BLaER1 (cell line): ENCODE data around the gene KLC4.

Source experiments
- H3K27ac ChIP-seq: shearing (Covaris generic); formaldehyde crosslinking; 2 replicates; pipeline ENCODE4 v1.8.1; 2022
- H3K27me3 ChIP-seq: shearing (Covaris generic); formaldehyde crosslinking; 2 replicates; pipeline ENCODE4 v1.8.1; 2022
- H3K36me3 ChIP-seq: shearing (Covaris generic); formaldehyde crosslinking; 2 replicates; pipeline ENCODE4 v1.8.1; 2022
- H3K4me1 ChIP-seq: shearing (Covaris generic); formaldehyde crosslinking; 2 replicates; pipeline ENCODE4 v1.8.1; 2022
- H3K4me2 ChIP-seq: shearing (Covaris generic); formaldehyde crosslinking; 2 replicates; pipeline ENCODE4 v1.8.1; 2022
- H3K4me3 ChIP-seq: shearing (Covaris generic); formaldehyde crosslinking; 2 replicates; pipeline ENCODE4 v1.8.1; 2022
- H3K9ac ChIP-seq: shearing (Covaris generic); formaldehyde crosslinking; 2 replicates; pipeline ENCODE4 v1.8.1; 2022
- H3K9me3 ChIP-seq: shearing (Covaris generic); formaldehyde crosslinking; 2 replicates; pipeline ENCODE4 v1.8.1; 2022
- H4K20me1 ChIP-seq: shearing (Covaris generic); formaldehyde crosslinking; 2 replicates; pipeline ENCODE4 v1.8.1; 2022
- Cebpa-rat ChIP-seq: shearing (Covaris generic); IDR thresholded peaks from 2 replicates; pipeline ENCODE4 v1.8.1; 2022

KLC4 gene

DNA sequence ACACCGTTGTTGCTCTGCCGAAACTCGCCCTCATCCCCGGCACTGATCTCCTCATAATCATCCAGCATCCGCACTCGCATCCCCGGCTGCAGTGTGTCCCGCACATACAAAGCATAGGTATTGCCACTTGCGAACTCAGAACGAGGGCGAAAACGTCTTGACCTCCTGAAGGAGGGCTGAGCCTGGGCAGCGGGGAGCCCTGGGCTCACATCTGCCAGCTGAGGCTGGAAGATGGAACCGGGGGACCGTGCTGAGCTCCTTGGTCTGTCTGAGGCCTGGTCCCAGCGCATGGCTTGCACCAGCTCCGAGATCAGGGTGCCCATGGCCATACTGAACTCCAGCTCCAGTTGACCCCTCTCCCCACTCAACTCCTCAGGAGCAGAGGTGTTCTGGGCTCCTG lies 8.4 kb upstream of the KLC4 start:
- Histone ChIP-seq H3K27me3 (no peaks in the 10 kb centered on the region), H3K4me3 (no peak overlapping the region), H3K36me3 (peaks cover 63% of the 10 kb centered on the region), H3K4me2 (no peak overlapping the region), H3K9ac (no peak overlapping the region), H3K27ac (no peak overlapping the region), H3K4me1 (peaks cover 24% of the 10 kb centered on the region), H4K20me1 (no peaks in the 10 kb centered on the region), H3K9me3 (no peaks in the 10 kb centered on the region)
- no peak for TF ChIP-seq Cebpa-rat

DNA sequence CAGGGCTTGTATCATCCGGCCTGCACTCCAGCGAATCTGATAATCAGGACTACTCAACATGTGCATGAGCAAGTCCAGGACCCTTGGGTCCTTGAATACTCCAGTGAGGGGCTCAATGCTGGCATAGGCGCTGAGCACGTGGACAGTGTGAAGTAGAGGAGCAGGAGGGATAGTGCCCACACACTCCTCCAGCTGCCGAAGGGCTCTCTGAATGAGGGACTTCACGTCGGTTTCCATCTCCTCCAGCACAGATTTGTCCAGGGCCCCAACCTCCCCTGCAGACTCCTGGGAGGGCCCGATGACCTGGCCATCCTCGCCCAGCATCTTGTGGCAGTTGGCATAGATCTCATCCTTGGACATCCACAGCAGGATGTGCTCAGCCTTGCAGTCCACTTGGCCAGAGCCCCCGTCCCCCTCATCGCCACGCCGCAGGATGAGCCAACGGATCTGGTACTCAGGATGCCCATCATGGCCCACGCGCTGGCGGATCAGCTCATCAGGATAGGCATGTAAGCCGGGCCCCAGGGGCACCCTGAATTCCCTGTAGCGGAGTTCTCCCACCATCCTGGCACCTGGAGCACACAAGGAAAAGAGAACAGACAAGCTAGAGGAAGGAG lies 7.1 kb upstream of the KLC4 start:
- no peaks in the 10 kb centered on the region for H3K27me3 ChIP-seq
- peaks cover 63% of the 10 kb centered on the region for H3K36me3 ChIP-seq
- H3K27ac ChIP-seq: 0 out of 2 replicates have a peak overlapping the region, but pooled peaks have one; percentile 90
- peak overlapping the region; percentile 91 for H3K4me2 ChIP-seq
- no peak for TF ChIP-seq Cebpa-rat
- H3K4me3 ChIP-seq: no peak overlapping the region
- no peaks in the 10 kb centered on the region for H3K9me3 ChIP-seq
- peak overlapping the region; percentile 88 for H3K9ac ChIP-seq
- peaks cover 24% of the 10 kb centered on the region for H3K4me1 ChIP-seq
- H4K20me1 ChIP-seq: no peaks in the 10 kb centered on the region

DNA sequence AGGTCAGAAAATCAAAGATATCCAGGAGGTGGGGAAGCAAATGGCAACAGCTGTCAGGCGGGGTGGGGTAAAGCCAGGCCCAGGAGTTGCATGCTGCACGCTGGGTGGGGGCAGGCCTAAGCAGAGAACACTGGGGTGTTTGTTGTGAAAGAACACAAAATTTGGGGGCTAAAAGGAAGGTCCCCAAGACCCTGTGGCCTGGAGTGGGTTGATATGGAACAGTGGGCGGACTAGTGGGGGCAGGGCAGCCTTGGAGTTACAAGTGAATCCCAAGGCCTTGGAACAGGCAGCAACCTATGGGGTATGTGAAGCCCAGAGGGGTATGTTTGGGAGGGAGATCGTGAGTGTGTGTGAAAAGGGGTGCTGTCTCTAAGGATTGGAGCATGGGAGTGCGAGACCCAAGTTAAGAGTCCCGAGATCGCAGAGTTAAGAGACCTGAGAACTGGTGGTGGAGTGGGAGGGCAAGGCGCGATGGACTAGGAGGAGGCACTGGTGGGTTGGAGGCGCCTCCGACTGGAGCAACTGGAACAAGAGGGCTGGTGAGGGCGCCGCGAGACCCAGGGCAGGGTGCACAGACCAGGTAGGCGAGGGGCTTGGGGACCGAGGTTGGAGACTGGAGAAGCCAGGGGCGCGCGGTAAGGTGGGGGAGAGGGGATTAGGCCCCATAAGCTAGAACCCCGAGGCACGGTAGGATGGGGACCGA lies 6.4 kb upstream of the KLC4 start:
- H3K9ac ChIP-seq: peak overlapping the region; percentile 88
- no peaks in the 10 kb centered on the region for H3K9me3 ChIP-seq
- H3K27ac ChIP-seq: peak overlapping the region; percentile 90
- TF ChIP-seq Cebpa-rat: no peak
- no peaks in the 10 kb centered on the region for H4K20me1 ChIP-seq
- H3K4me1 ChIP-seq: peaks cover 30% of the 10 kb centered on the region
- peak overlapping the region; percentile 80 for H3K4me3 ChIP-seq
- H3K4me2 ChIP-seq: peak overlapping the region; percentile 91
- H3K36me3 ChIP-seq: peaks cover 63% of the 10 kb centered on the region
- no peaks in the 10 kb centered on the region for H3K27me3 ChIP-seq

DNA sequence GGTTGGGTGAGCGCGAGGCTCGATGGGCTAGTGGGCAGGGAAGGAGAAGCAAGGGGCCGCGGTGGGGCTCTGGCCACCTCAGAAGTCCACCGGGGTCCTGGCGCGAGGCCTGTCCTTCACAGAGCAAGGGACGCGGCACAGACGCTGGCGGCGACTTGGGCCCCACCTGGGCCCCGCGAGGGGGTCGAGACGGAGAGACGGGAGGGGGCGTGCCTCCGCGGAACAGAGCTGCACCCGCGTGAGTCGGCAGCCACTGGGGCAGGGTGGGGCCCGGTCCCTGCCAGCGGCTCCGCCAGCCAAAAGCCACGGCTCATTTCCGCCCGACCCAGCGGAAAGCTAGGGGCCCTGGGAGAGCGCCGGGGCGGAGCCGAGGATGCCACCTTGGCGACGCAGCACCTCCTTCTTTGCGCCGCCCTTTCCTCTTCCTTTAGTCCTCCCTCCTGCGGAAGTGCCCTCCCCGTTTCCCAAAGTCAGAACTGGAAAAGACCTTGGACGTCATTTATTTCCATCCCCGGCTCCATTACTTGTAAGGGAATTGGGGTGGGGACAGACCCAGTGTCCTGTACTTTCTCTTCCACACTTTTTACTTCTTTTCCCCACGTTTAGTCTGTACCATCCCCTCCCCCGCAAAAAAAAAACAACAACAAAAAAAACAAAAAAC lies 5.8 kb upstream of the KLC4 start, which contains the start of gene CUL7:
TSS of gene CUL7 (minus strand) at position 307 of the 661 bp plus-strand sequence. CDS start 1,063 bp downstream, outside the sequence.
- Histone ChIP-seq H3K27me3 (no peaks in the 10 kb centered on the region), H3K36me3 (peaks cover 59% of the 10 kb centered on the region)

DNA sequence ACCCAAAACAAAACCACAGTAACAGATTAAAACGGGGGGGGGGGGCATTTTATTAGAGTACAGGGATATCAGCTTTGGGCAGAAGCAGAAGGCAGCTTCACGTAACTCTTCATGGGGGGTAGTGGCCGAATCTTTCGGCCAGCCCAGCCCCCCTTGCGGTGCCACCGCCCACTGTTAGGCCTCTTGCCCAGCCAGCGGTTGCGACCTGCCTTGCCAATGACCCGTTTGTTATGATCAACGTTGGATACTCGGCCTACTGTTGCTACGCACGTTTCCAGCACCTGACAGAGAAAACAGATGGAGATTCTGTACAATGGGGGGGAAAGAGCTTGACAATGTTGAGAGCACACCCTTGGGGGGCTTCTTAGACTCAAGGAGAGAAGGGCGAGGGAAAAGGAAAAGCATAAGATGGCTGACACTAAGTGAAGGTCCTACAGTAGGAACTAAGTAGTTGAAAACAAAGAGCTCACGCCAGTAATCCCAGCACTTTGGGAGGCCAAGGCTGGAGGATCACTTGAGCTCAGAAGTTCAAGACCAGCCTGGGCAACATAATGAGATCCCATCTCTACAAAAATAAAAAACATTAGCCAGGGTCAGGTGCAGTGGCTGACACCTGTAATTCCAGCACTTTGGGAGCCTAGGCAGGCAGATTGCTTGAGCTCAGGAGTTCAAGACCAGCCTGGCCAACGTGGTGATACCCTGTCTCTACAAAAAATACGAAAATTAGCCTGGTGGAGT lies 5.1 kb upstream of the KLC4 start:
- Histone ChIP-seq H3K27ac (peak overlapping the region; percentile 90), H3K9ac (peak overlapping the region; percentile 88), H3K27me3 (no peaks in the 10 kb centered on the region), H3K4me2 (peak overlapping the region; percentile 91), H3K4me1 (peaks cover 38% of the 10 kb centered on the region), H3K9me3 (no peaks in the 10 kb centered on the region), H3K4me3 (peak overlapping the region; percentile 80), H4K20me1 (no peaks in the 10 kb centered on the region), H3K36me3 (peaks cover 54% of the 10 kb centered on the region)
- no peak for TF ChIP-seq Cebpa-rat

More for the DNA sequence above, 5.8 kb upstream of the KLC4 start, which contains the start of gene CUL7:
- Histone ChIP-seq H3K9ac (peak within 1 kb of the TSS; percentile 88), H3K4me2 (peak within 1 kb of the TSS; percentile 91), H3K9me3 (no peaks in the 10 kb centered on the region), H4K20me1 (no peaks in the 10 kb centered on the region), H3K4me1 (peaks cover 36% of the 10 kb centered on the region), H3K27ac (peak within 1 kb of the TSS; percentile 90), H3K4me3 (peak within 1 kb of the TSS; percentile 80)
- no peak for TF ChIP-seq Cebpa-rat

DNA sequence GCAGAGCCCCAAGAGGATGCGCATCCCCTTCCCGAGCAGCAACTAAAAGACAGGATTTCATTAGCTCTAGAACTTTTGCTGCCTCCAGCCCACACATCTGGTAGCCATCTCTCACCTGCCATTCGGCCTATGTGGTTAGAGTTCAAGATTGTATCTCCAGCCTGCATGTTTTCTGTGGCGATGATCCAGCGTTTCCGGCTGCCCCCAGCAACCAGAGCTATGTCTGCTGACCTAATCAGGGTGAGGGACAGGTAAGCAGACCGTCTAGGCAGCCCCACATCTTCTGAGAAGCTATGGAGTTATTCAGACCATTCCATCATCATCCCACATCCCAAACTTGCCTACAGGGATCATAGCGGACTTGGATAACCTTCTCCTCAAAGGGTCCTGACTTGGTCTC lies 3.5 kb upstream of the KLC4 start:
- Histone ChIP-seq H3K9me3 (no peaks in the 10 kb centered on the region), H3K9ac (no peak overlapping the region), H3K27ac (no peak overlapping the region), H4K20me1 (no peaks in the 10 kb centered on the region), H3K4me2 (no peak overlapping the region), H3K4me1 (peaks cover 49% of the 10 kb centered on the region), H3K27me3 (no peaks in the 10 kb centered on the region), H3K4me3 (no peak overlapping the region), H3K36me3 (peaks cover 43% of the 10 kb centered on the region)
- TF ChIP-seq Cebpa-rat: no peak

DNA sequence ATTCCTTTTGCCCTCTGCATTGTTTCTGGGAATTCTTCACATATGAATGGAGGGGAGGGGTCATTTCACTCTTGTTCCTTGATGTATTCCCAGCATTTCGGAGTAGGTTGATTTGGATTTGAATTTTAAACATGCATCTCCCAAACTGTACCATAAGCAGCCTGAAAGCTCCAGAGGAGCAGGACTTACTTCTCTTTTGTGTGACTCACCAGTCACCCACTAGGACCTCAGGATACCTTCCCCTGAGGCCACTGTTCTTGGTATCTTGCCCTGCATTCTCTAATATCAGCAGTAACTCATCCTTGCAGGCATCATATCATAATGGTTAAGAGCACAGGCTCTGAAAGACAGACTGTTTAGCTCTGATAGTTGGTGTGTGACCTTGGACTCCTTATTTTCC lies 900 bp upstream of the KLC4 start:
- peaks cover 38% of the 10 kb centered on the region for H3K4me1 ChIP-seq
- no peak for TF ChIP-seq Cebpa-rat
- H3K4me2 ChIP-seq: peak overlapping the region; percentile 98
- peaks cover 46% of the 10 kb centered on the region for H3K36me3 ChIP-seq
- peak overlapping the region; percentile 97 for H3K4me3 ChIP-seq
- peak overlapping the region; percentile 93 for H3K27ac ChIP-seq
- H3K27me3 ChIP-seq: no peaks in the 10 kb centered on the region
- H3K9me3 ChIP-seq: no peaks in the 10 kb centered on the region
- no peaks in the 10 kb centered on the region for H4K20me1 ChIP-seq
- H3K9ac ChIP-seq: peak overlapping the region; percentile 92

DNA sequence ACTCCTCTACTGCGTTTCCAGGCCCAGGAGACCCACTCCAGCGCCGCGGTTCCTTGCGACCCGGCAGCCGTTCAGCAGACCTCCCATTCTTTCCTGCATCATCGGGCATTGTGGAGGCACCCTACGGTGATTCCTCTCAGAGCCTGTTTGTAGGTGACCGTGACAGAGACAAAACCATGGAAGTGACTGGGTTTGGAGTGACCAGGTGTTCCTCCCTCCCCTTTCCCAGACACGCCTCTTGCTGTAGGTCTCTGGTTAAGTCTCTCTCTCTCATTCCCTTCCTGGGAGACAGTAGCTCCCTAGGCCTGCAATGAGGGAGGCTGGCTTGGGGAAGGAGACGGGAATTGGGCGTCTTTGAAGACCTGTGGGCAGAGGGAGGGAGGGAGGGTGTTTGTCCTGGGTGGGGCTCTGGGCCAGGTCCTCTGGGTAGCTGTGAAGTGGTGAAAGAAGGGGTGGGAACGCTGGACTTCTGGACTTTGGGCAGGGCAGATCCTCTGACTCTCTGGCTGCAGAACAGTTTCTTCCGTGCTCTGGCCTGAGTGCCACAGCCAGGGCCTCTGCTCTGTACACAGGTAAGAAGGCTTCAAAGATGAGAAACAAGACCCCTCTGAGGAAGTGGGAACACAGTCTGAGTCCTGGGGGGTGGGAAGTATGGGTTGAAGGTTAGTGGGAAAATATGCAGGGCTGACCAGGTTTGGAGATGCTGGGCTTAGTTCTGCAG lies 763 bp downstream of the KLC4 start:
- H3K27me3 ChIP-seq: no peaks in the 10 kb centered on the region
- H3K4me2 ChIP-seq: peak overlapping the region; percentile 96
- no peaks in the 10 kb centered on the region for H3K9me3 ChIP-seq
- no peaks in the 10 kb centered on the region for H4K20me1 ChIP-seq
- H3K4me3 ChIP-seq: peak overlapping the region; percentile 97
- TF ChIP-seq Cebpa-rat: no peak
- H3K4me1 ChIP-seq: peaks cover 29% of the 10 kb centered on the region
- peak overlapping the region; percentile 92 for H3K9ac ChIP-seq
- H3K27ac ChIP-seq: peak overlapping the region; percentile 93
- H3K36me3 ChIP-seq: peaks cover 54% of the 10 kb centered on the region
